ENCODE data around the gene NEIL1. TPM values are rescaled to one million over a fixed set of nuclear protein-coding genes. Genes with fewer than 3 reads are reported as not detected.

NEIL1 gene
- total and polyA plus RNA-seq, 2 experiments from 2014 or later, result 42.2 to 71.2 TPM

- no peaks in the 10 kb centered on the region for H3K27me3 ChIP-seq
- no peak overlapping the region for H3K27ac ChIP-seq
- H3K9me3 ChIP-seq (ENCODE audit: low read depth), result no peaks in the 10 kb centered on the region
- peaks cover 23% of the 10 kb centered on the region for H3K36me3 ChIP-seq
- TF ChIP-seq CTCF (IDR thresholded peaks at IDR 0.05; ENCODE audit: low read depth, low read length), result no peak
- H3K4me3 ChIP-seq, result no peak overlapping the region
- no peak for DNase-seq (ENCODE audit: low read depth in 1 of 2, low spot score in 1 of 2)
- no peaks in the 10 kb centered on the region for H3K4me1 ChIP-seq (ENCODE audit: low read depth)
Measured at GRCh38 chr15:75361361-75361988, 14.6 kb downstream of the NEIL1 start.

DNA sequence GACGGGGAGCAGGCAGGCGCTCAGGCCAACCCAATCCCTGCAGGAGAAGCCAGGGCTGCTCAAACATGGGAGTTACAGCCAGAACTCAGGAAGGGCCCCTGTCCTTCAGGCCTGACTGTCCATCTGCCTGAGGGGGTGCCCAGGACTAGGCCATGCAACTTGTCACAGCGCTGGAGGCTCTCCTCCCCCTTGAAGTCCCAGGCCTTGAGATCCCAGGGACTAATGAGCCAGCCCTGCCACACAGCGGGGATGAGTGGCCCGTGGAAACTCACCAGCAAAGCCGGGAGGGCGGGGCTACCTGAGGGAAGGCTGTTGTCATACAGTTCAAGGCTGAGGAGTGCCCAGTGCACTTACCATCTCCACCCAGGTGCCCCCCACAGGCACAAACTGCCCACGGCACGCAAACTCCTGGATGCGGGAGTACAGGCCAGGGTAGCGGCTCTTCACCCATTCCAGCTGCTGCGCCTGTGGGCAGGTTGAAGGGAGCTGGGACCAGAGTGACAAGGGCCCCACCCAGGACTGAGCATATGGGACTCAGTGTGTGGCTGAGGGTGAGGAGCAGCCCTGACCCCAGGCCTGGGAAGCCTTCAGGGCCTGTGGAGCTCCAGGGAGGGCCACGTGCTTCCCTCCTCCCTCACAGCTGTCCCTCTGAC is 15.3 kb downstream of the NEIL1 start:
- H3K27me3 ChIP-seq, result no peaks in the 10 kb centered on the region
- TF ChIP-seq CTCF (IDR thresholded peaks at IDR 0.05; ENCODE audit: low read depth, low read length), result no peak
- no peak overlapping the region for H3K27ac ChIP-seq
- no peaks in the 10 kb centered on the region for H3K4me1 ChIP-seq (ENCODE audit: low read depth)
- H3K9me3 ChIP-seq (ENCODE audit: low read depth), result no peaks in the 10 kb centered on the region
- peaks cover 26% of the 10 kb centered on the region for H3K36me3 ChIP-seq
- no peak for DNase-seq (ENCODE audit: low read depth in 1 of 2, low spot score in 1 of 2)
- H3K4me3 ChIP-seq, result no peak overlapping the region

DNA sequence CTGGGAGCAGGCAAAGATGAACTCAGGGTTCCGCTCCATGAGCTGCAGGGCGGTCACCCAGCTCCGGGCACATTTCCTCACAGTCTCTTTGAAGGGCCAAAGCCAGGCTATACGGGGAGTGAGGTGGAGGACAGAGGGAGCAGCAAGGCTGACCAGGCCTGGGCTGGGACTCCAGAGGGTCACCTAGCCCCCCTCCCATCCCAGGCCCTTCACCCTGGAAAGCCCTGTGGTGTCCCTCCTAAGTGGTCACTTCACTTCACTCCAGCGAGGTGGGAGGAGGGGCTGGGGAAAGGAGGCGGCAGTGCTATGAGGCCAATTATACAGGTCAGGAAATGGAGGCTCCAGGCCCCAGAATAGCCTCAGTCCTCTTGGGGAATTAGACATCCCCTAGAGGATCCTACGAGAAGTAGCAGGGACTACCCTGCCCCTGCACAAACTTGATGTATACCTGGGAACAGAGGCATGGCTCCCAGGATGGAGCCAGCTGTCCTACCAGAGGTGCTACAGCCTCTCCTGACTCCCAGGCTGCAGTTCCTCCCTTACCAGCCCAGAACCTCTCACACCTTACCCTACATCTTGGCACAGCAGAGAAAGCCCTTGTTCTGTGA is 15.9 kb downstream of the NEIL1 start:
- H3K9me3 ChIP-seq (ENCODE audit: low read depth), result no peaks in the 10 kb centered on the region

DNA sequence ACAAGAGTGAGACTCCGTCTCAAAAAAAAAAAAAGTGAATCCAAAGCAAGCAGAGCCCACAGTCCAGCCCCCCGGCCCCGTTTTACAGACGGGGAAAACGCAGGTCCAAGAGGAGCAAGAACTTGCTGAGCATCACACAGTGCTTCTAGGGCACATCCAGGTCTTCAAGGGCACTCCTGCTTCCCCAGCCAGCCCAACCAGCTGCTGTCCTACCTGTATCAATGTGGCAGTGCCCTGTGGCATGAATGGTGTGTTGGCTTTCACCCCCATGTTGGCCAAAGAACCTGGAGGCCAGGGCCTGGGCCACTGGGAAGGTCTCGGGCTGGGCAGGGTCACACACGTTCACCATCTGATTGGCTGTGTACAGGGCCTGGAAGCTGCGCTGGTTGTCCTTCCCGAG is 16.9 kb downstream of the NEIL1 start:
- DNase-seq (ENCODE audit: low read depth in 1 of 2, low spot score in 1 of 2), result no peak
- Histone ChIP-seq H3K36me3 (peaks cover 22% of the 10 kb centered on the region), H3K4me3 (no peak overlapping the region)

More for the DNA sequence above, 15.9 kb downstream of the NEIL1 start:
- TF ChIP-seq CTCF (IDR thresholded peaks at IDR 0.05; ENCODE audit: low read depth, low read length), result no peak
- H3K27ac ChIP-seq, result no peak overlapping the region
- H3K4me3 ChIP-seq, result no peak overlapping the region
- no peaks in the 10 kb centered on the region for H3K27me3 ChIP-seq
- H3K4me1 ChIP-seq (ENCODE audit: low read depth), result no peaks in the 10 kb centered on the region
- DNase-seq (ENCODE audit: low read depth in 1 of 2, low spot score in 1 of 2), result no peak
- peaks cover 25% of the 10 kb centered on the region for H3K36me3 ChIP-seq

GRCh38 chr15:75364881-75365280 is 18.0 kb downstream of the NEIL1 start:
- Histone ChIP-seq H3K4me1 (ENCODE audit: low read depth) (peaks cover 6% of the 10 kb centered on the region), H3K36me3 (peaks cover 22% of the 10 kb centered on the region), H3K27me3 (no peaks in the 10 kb centered on the region), H3K9me3 (ENCODE audit: low read depth) (no peaks in the 10 kb centered on the region), H3K27ac (no peak overlapping the region), H3K4me3 (no peak overlapping the region)
- DNase-seq (ENCODE audit: low read depth in 1 of 2, low spot score in 1 of 2), result no peak
- TF ChIP-seq CTCF (IDR thresholded peaks at IDR 0.05; ENCODE audit: low read depth, low read length), result no peak

More for the DNA sequence above, 16.9 kb downstream of the NEIL1 start:
- no peaks in the 10 kb centered on the region for H3K4me1 ChIP-seq (ENCODE audit: low read depth)
- TF ChIP-seq CTCF (IDR thresholded peaks at IDR 0.05; ENCODE audit: low read depth, low read length), result no peak
- H3K27me3 ChIP-seq, result no peaks in the 10 kb centered on the region
- no peak overlapping the region for H3K27ac ChIP-seq
- no peaks in the 10 kb centered on the region for H3K9me3 ChIP-seq (ENCODE audit: low read depth)

Measured in cardiac muscle cell (in vitro differentiated cells and primary cell).